HG02623 (cell line): ENCODE data around the gene CPT1B.
"Not testable (repeated sequence)": the region's sequence is repeated elsewhere in the genome, so short reads cannot be mapped to it uniquely, and the experiment has no call there.

Experiments used
- ATAC-seq: cut with Tn5 transposase; IDR thresholded peaks from one replicate; pipeline ENCODE4 v1.9.1; 2021; ENCODE audit warnings: moderate library complexity; ENCODE audit not compliant: unreplicated experiment

The CPT1B gene

DNA sequence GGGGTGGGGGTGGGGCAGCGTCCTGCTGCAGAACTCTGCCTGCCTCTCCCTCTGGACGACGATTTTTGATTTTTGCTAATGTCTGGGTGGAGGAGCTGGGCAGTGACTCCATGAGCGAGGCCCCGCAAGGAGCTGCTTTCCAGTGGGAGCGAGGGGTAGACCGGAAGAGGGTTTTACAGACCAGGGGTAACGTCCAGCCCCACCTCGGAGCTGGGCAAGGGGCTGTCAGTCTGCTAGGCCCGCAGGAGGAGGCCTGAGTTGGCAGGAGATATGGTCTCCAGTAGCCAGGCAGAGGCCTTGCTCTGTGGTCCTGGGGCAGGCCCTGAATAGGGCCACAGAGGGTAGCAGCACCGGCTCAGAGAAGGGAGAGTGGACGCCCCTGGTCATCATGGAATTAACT is 31.4 kb upstream of the CPT1B start:
- ATAC-seq, result no peak

- ATAC-seq, result no peak
Measured at GRCh38 chr22:50608996-50609395, 30.8 kb upstream of the CPT1B start.

DNA sequence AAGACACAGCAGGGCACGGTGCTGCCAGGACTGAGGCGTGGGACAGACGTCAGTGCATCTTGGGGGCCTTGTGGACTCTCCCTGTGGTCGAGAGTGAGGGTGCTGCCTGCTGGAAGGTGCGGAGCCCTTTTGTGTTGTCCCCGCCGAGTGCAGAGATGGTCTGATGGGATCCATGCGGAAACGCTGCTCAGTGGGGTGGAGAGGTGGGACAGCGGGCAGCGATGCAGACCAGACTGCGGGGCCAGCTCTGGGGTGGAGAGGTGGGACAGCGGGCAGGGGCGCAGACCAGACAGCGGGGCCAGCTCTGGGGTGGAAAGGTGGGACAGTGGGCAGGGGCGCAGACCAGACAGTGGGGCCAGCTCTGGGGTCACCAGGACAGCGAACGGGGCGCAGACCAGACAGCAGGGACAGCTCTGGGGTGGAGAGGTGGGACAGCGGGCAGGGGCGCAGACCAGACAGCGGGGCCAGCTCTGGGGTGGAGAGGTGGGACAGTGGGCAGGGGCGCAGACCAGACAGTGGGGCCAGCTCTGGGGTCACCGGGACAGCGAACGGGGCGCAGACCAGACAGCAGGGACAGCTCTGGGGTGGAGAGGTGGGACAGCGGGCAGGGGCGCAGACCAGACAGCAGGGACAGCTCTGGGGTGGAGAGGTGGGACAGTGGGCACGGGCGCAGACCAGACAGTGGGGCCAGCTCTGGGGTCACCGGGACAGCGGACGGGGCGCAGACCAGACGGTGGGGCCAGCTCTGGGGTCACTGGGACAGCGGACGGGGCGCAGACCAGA is 30.0 kb upstream of the CPT1B start:
- not testable (repeated sequence) for ATAC-seq

- ATAC-seq, result no peak
Measured at GRCh38 chr22:50607659-50608020, 29.4 kb upstream of the CPT1B start.

GRCh38 chr22:50606946-50607658 is 28.9 kb upstream of the CPT1B start:
- no peak for ATAC-seq

- no peak for ATAC-seq
Measured at GRCh38 chr22:50606165-50606945, 28.1 kb upstream of the CPT1B start.

GRCh38 chr22:50605613-50606074 is 27.4 kb upstream of the CPT1B start:
- no peak for ATAC-seq

DNA sequence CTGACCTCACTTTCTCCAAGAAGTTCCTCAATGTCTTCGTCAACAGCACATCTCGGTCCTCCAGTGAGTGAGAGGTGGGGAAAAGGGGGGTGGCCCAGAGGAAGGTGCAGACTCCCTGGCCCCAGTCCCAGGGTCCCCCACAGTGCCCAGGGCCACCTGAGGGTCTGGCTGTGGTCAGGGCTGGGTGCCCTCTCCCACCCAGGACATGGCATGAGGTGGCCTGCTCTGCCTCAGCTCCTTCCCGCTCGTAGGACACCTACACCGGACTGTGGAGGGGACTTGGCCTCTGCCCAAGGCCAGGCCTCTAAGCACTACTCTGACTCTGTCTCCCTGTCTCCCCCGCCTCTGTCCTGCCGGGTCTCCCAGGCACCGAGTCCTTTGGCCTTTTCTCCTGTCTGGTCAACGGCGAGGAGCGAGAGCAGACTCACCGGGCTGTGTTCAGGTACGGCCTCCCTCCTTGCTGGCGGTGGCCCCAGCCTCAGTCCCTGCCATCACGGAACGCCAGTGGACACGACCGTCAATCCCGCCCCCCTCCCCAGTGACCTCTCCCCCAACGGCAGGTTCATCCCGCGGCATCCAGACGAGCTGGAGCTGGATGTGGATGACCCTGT is 26.9 kb upstream of the CPT1B start:
- no peak for ATAC-seq

DNA sequence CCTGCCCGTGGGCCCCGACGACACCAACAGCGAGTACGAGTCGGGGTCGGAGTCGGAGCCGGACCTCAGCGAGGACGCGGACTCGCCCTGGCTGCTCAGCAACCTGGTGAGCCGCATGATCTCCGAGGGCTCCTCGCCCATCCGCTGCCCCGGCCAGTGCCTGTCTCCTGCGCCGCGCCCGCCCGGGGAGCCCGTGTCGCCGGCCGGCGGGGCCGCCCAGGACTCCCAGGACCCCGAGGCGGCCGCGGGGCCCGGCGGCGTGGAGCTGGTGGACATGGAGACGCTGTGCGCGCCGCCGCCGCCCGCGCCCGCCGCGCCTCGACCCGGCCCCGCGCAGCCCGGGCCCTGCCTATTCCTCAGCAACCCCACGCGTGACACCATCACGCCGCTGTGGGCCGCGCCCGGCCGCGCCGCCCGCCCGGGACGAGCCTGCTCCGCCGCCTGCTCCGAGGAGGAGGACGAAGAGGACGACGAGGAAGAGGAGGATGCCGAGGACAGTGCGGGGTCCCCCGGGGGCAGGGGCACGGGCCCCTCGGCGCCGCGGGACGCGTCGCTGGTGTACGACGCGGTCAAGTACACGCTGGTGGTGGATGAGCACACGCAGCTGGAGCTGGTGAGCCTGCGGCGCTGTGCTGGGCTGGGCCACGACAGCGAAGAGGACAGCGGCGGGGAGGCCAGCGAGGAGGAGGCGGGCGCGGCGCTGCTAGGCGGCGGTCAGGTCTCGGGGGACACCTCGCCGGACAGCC is 26.2 kb upstream of the CPT1B start:
- ATAC-seq, result no peak

GRCh38 chr22:50603511-50604255 is 25.5 kb upstream of the CPT1B start:
- no peak for ATAC-seq

DNA sequence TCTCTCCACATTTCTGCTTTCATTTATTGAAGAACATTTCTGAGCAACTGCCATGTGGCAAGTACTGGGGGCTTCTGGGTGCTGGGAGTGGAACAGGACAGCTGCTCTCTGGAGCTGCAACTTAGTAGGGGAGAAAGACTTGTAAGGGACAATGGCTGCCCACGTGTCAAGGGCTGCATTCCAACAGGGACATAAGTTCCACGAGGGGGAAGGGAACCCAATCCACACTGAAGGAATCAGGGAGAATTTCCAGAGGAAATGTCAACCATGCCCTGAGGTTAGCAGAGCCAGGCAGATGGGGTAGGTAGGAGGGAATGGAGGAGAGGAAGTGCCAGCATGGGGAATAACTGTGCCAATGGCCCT is 24.1 kb upstream of the CPT1B start:
- ATAC-seq, result no peak

GRCh38 chr22:50601669-50602337 is 23.6 kb upstream of the CPT1B start:
- ATAC-seq, result no peak

DNA sequence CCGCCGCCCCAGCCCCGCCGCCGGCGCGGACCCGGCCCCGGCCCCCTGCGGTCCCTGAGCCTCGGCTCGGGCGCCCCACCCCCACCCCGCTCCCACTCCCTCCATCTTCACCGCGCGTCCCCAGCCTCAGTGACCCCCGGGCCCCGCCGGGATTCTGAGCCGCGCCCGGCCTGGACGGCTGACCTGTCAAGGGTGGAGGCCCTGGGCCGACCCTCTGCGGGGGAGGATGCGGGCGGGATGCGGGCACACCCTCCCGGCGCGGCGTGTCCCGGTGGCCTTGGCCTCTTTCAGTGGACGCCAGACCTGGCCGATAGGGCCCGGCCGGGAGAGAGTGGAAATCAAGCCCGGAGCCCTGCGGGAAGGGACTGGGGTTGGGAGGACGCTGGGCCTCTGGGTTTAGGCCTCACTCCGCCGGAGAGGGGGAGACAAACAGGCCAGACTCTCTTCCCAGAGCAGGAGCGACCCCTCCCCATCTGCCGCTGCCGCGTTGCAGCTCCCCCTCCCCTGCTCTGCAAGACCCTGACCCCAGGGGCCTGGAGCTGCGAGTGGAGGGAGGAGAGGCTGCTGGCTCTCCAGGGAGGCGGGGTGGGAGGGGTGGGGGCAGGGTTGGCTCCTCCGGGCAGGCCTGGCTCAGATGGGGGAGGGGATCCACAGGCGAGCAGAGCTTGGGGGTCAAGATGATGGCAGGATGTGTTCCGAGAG is 22.9 kb upstream of the CPT1B start:
- ATAC-seq, result no peak

- ATAC-seq, result no peak
Measured at GRCh38 chr22:50600538-50600937, 22.3 kb upstream of the CPT1B start, which contains the start of gene MAPK8IP2. Gene MAPK8IP2 (plus strand): TSS chr22:50600793. CDS start chr22:50600819, 26 bp downstream.

GRCh38 chr22:50599816-50600455 is 21.7 kb upstream of the CPT1B start:
- ATAC-seq, result no peak

DNA sequence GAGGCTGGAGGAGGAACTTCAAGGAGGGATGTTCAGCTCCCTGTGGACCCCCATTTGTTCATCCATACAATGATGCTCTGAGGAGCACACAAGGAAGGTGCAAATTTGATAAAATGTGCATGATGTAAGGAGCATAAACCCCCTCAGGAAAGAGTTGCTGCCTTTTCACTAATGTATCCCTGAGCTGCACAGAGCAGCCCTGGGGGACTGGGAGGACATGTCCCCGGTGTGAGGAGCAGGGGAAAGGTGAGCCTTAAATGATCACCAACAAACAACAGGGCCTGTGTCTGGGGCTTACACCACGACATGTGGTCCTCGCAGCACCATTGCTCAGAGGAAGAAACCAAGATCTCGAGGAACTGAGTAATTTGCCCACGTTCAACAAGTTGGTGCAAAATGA is 18.9 kb upstream of the CPT1B start:
- no peak for ATAC-seq

GRCh38 chr22:50595189-50595588 is 17.0 kb upstream of the CPT1B start:
- no peak for ATAC-seq

GRCh38 chr22:50587407-50587806 is 9.2 kb upstream of the CPT1B start:
- no peak for ATAC-seq
